Subcutaneous adipose tissue (tissue), 4 donors: Measurements from ENCODE around the gene CHRND. TPM values are rescaled to one million over a fixed set of nuclear protein-coding genes. Genes with fewer than 3 reads are reported as not detected.

Experiments
- total RNA-seq, 4 donors: library from RNA; depleted of rRNA; stranded (reverse); fragments of >200 nt; gene quantifications; one replicate each; pipeline ENCODE4 v1.1.0, GENCODE V29; 2016
- TF ChIP-seq, protein P1 (sequence below): fragments of 450-650 bp; IDR thresholded peaks from one replicate; pipeline ENCODE4 v1.5.1; 2016; ENCODE audit warnings: low read depth, mild to moderate bottlenecking, control low read depth, antibody characterized with exemption, moderate library complexity

CHRND gene
- total RNA-seq, 4 donors from 2014 or later, result not detected

GRCh38 chr2:232569541-232569940, 43.6 kb downstream of the CHRND start:
- TF ChIP-seq, protein P1, sequence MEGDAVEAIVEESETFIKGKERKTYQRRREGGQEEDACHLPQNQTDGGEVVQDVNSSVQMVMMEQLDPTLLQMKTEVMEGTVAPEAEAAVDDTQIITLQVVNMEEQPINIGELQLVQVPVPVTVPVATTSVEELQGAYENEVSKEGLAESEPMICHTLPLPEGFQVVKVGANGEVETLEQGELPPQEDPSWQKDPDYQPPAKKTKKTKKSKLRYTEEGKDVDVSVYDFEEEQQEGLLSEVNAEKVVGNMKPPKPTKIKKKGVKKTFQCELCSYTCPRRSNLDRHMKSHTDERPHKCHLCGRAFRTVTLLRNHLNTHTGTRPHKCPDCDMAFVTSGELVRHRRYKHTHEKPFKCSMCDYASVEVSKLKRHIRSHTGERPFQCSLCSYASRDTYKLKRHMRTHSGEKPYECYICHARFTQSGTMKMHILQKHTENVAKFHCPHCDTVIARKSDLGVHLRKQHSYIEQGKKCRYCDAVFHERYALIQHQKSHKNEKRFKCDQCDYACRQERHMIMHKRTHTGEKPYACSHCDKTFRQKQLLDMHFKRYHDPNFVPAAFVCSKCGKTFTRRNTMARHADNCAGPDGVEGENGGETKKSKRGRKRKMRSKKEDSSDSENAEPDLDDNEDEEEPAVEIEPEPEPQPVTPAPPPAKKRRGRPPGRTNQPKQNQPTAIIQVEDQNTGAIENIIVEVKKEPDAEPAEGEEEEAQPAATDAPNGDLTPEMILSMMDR, result no peak

DNA sequence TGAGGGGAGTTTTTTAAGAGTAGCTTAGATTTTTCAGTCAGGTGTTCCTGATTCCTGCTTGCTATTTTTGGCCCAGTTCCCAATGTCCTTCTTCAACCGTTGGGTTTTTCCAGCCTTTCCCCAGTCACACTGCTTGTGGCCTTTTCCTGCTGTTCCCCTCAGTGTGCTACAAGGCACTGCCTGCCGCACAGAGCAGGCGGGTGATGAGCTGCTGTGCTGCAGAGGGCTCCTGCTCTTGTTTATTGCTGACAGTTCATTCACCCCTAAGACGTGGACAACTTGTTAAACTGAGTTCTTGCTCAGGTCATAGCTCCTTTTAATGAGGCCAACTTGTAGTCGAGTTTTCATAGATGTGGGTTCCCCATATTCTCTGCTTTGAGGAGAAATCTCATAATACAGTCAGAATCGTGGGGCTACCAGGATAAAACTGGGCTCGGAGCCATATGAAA, 45.1 kb downstream of the CHRND start:
- TF ChIP-seq, protein P1, result no peak

- TF ChIP-seq, protein P1, result no peak
Observed at GRCh38 chr2:232573042-232573441, 47.1 kb downstream of the CHRND start.

GRCh38 chr2:232573771-232574435, 47.9 kb downstream of the CHRND start:
- TF ChIP-seq, protein P1, result no peak

DNA sequence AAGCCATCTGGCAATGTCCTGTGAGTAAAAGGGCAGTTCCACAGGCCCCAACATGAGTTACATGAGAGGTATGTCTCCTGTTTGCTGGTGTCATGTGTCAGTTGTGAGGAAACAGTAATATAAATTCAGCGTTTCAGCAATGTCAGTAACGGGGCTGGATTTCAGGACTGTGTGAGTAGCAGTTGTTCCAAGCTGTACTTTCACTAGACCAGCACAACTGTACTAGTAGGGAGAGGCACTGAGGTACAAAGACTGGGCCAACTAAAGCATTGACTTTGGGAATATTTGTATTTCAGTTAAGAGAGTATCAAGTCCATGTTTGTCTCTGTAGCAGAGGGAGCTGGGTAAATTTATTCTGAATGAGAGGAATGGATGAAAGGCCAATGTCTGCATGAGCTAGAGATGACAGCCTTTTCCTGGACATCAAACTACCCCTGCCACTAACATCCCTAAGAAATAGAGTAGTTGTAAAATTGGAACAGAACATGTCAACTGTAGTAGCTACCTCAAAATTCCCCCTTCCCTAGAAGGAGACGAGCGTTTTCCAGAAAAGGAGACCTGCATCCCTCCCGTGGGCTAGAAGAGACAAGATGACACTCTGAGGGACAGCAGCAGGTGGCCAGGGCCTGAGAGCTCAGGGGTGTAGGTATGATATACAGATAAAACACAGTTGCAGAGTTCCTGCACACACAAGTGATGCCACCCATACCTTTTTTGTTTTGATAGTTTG, 48.9 kb downstream of the CHRND start:
- TF ChIP-seq, protein P1, result no peak

GRCh38 chr2:232575404-232575746, 49.4 kb downstream of the CHRND start:
- TF ChIP-seq, protein P1, result no peak

GRCh38 chr2:232576995-232577394, 51.0 kb downstream of the CHRND start:
- TF ChIP-seq, protein P1, result no peak
